Cardiac muscle cell (in vitro differentiated cells and primary cell): ENCODE data around the gene CARS2. TPM values are rescaled to one million over a fixed set of nuclear protein-coding genes. Genes with fewer than 3 reads are reported as not detected.
A peak's percentile ranks its signal among the peaks of the same experiment; 100 is the strongest.
"Not testable (repeated sequence)": the region's sequence is repeated elsewhere in the genome, so short reads cannot be mapped to it uniquely, and the experiment has no call there.

ENCODE experiments used
- DNase-seq, 2 donors: peaks; one replicate each; pipeline versions ENCODE4 v3.0.0 to v3.0.0-alpha.2; 2010 to 2017; ENCODE audit warnings: low read depth in 1 of 2, low spot score in 1 of 2
- H3K27ac ChIP-seq: fragments of 200-600 bp; sonication (generic); 2 replicates; pipeline ENCODE4 v1.5.1; 2016
- H3K27me3 ChIP-seq: fragments of 200-600 bp; sonication (generic); 2 replicates; pipeline ENCODE4 v1.6.0; 2016; ENCODE audit warnings: control low read depth
- H3K36me3 ChIP-seq: fragments of 200-600 bp; sonication (generic); 2 replicates; pipeline ENCODE4 v1.5.1; 2016; ENCODE audit warnings: control low read depth
- H3K4me1 ChIP-seq: fragments of 200-600 bp; sonication (generic); 2 replicates; pipeline ENCODE4 v1.8.1; 2017; ENCODE audit warnings: low read depth, mild to moderate bottlenecking, mixed run types
- H3K4me3 ChIP-seq: fragments of 200-600 bp; sonication (generic); 2 replicates; pipeline ENCODE4 v1.5.1; 2016; ENCODE audit warnings: mild to moderate bottlenecking
- H3K9me3 ChIP-seq: fragments of 200-600 bp; sonication (generic); 2 replicates; pipeline ENCODE4 v1.5.1; 2017; ENCODE audit warnings: low read depth, mild to moderate bottlenecking, control low read depth
- polyA plus RNA-seq: library from polyadenylated mRNA; unstranded; fragments of >200 nt; fragmentation: Nextera tagmentation; extraction: Ambion mirVana; gene quantifications from 2 replicates; pipeline ENCODE4 v1.2.1, GENCODE V29; 2016
- total RNA-seq: library from RNA; depleted of rRNA; stranded (reverse); fragments of >200 nt; gene quantifications from 2 replicates; pipeline ENCODE4 v1.2.3, GENCODE V29; 2016
- TF ChIP-seq, protein P1 (sequence below): IDR thresholded peaks from 2 replicates; pipeline ENCODE4 v1.5.1; 2012; ENCODE audit warnings: low read depth, mild to moderate bottlenecking, low read length

CARS2 gene
- total and polyA plus RNA-seq, 2 experiments from 2014 or later = 58.2 to 94.6 TPM

DNA sequence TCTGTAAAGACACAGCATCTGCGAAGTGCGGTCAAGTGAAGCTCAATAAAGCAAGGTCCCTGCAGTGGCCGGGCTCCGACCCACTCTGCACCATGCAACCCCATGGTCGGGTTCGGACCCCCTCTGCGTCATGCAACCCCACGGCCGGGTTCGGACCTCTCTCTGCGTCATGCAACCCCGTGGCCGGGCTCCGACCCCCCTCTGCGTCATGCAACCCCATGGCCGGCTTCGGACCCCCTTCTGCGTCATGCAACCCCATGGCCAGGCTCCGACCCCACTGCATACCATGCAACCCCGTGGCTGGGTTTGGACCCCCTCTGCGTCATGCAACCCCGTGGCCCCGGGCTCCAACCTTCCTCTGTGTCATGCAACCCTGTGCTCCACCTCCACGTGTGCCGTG lies 43.8 kb downstream of the CARS2 start:
- no peak overlapping the region for H3K27ac ChIP-seq
- no peak for DNase-seq
- H3K27me3 ChIP-seq = no peaks in the 10 kb centered on the region
- H3K4me1 ChIP-seq = no peaks in the 10 kb centered on the region
- no peaks in the 10 kb centered on the region for H3K9me3 ChIP-seq
- H3K36me3 ChIP-seq = peaks cover 47% of the 10 kb centered on the region
- H3K4me3 ChIP-seq = no peak overlapping the region
- TF ChIP-seq, protein P1, sequence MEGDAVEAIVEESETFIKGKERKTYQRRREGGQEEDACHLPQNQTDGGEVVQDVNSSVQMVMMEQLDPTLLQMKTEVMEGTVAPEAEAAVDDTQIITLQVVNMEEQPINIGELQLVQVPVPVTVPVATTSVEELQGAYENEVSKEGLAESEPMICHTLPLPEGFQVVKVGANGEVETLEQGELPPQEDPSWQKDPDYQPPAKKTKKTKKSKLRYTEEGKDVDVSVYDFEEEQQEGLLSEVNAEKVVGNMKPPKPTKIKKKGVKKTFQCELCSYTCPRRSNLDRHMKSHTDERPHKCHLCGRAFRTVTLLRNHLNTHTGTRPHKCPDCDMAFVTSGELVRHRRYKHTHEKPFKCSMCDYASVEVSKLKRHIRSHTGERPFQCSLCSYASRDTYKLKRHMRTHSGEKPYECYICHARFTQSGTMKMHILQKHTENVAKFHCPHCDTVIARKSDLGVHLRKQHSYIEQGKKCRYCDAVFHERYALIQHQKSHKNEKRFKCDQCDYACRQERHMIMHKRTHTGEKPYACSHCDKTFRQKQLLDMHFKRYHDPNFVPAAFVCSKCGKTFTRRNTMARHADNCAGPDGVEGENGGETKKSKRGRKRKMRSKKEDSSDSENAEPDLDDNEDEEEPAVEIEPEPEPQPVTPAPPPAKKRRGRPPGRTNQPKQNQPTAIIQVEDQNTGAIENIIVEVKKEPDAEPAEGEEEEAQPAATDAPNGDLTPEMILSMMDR = no peak

DNA sequence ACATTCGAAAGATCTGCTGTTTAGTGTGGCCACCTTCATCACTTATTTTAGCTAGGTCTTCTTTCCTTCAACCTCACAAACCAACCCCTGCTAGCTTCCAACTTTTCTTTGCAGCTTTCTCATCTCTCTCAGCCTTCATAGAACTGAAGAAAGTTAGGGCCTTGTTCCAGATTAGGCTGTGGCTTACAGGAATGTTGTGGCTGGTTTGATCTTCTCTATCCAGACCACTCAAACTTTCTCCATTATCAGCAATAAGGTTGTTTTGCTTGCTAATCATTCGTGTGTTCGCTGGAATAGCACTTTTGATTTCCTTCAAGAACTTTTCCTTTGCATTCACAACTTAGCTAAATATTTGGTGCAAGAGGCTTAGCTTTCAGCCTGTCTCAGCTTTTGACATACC lies 44.7 kb downstream of the CARS2 start:
- Histone ChIP-seq H3K27ac (no peak overlapping the region), H3K4me1 (no peaks in the 10 kb centered on the region), H3K27me3 (no peaks in the 10 kb centered on the region), H3K4me3 (no peak overlapping the region), H3K36me3 (peaks cover 42% of the 10 kb centered on the region), H3K9me3 (no peaks in the 10 kb centered on the region)
- peak in 1 of 2 donors; percentile 21 for DNase-seq
- TF ChIP-seq, protein P1 = no peak

DNA sequence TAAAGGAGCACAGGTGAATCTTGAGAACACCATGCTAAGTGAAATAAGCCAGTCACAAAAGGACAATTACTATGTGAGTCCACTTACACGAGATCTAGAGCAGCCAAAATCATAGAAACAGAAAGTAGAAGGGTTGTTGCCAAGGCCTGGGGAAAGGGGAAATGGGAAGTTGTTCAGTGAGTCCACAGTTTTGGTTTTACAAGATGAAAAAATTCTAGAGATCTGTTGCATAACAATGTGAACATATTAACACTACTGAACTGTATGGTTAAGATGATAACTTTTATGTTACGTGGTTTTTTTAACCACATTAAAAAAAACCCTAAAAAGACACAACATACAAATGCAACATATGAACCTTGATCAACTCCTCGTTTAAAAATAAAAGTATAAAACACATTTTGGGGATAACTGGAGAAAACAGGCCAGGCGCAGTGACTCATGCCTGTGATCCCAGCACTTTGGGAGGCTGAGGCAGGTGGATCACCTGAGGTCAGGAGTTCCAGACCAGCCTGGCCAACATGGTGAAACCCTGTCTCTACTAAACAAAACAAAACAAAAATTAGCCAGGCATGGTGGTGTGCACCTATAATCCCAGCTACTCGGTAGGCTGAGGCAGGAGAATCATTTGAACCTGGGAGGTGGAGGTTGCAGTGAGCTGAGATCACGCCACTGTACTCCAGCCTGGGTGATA lies 47.6 kb downstream of the CARS2 start:
- peaks cover 22% of the 10 kb centered on the region for H3K36me3 ChIP-seq
- H3K27me3 ChIP-seq = not testable (repeated sequence)

DNA sequence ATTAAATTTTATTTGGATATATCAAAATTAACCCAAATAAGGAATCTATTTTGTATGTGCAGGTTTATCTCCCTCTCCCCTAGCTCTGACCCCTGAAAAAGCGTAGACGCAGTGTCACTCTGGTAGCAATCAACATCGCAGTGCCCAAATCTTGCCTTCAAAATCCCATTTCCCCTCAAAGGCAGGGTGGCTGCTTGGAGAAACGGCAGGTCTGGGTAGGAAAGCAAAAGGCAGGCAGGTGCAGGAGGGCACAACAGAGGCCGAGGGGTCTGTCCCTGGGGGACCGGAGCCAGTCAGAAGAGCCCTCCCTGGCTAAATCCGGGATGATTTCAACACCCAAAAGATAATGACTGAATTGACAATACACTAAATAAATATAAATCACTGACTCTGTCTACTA lies 48.7 kb downstream of the CARS2 start:
- H3K4me3 ChIP-seq = no peak overlapping the region
- H3K27ac ChIP-seq = no peak overlapping the region
- H3K27me3 ChIP-seq = no peaks in the 10 kb centered on the region
- TF ChIP-seq, protein P1 = no peak
- DNase-seq = no peak
- H3K4me1 ChIP-seq = no peaks in the 10 kb centered on the region
- no peaks in the 10 kb centered on the region for H3K9me3 ChIP-seq
- peaks cover 14% of the 10 kb centered on the region for H3K36me3 ChIP-seq

More for the DNA sequence above, 47.6 kb downstream of the CARS2 start:
- H3K4me1 ChIP-seq, H3K9me3 ChIP-seq, H3K27ac ChIP-seq, H3K4me3 ChIP-seq, DNase-seq: not testable (repeated sequence)

DNA sequence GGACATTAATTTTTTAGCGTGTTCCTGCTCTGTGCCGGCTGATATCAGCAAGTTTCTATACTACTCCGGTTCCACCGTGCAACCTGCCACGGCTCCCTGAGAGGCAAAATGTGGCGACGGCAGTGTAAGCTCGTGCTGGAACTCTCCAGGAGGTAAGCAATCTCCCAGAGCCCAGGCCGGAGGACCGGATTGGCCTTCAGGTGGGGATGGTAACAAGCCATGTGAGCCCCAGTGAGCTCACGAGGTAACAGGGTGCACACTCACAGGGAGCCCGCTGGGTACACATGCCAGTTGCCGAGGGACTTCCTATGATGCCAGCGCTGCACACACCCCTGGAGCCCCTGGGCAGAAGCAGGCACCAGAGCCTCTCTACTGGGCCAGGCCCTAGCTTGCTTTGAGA lies 52.1 kb downstream of the CARS2 start:
- Histone ChIP-seq H3K36me3 (peaks cover 7% of the 10 kb centered on the region), H3K27ac (no peak overlapping the region), H3K27me3 (no peaks in the 10 kb centered on the region), H3K4me1 (no peaks in the 10 kb centered on the region), H3K9me3 (no peaks in the 10 kb centered on the region), H3K4me3 (no peak overlapping the region)
- DNase-seq = no peak
- TF ChIP-seq, protein P1 = no peak

DNA sequence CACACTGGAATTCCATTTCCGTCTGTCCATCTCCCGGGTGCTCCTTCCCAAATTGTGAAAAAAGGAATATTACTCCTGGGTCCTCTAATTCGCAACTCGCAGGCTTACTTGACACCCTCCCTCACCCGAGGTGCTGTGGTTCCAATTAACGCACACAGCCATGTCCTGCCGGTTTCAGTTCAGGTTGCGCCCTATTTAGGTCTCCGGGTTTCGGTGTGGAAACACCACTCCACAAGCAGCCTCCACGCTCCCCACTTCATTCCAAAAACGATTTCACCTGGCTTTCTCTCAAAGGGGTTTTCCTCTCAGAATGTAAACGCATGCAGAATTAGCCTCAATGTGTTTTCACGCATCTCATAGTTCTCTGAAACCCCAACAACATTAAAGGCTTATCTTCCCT lies 52.6 kb downstream of the CARS2 start:
- Histone ChIP-seq H3K27ac (no peak overlapping the region), H3K4me1 (no peaks in the 10 kb centered on the region), H3K36me3 (peaks cover 7% of the 10 kb centered on the region), H3K9me3 (no peaks in the 10 kb centered on the region), H3K4me3 (no peak overlapping the region), H3K27me3 (no peaks in the 10 kb centered on the region)
- TF ChIP-seq, protein P1 = no peak
- no peak for DNase-seq
